ENCODE results near the gene FUT6.

- TF ChIP-seq, protein P1, sequence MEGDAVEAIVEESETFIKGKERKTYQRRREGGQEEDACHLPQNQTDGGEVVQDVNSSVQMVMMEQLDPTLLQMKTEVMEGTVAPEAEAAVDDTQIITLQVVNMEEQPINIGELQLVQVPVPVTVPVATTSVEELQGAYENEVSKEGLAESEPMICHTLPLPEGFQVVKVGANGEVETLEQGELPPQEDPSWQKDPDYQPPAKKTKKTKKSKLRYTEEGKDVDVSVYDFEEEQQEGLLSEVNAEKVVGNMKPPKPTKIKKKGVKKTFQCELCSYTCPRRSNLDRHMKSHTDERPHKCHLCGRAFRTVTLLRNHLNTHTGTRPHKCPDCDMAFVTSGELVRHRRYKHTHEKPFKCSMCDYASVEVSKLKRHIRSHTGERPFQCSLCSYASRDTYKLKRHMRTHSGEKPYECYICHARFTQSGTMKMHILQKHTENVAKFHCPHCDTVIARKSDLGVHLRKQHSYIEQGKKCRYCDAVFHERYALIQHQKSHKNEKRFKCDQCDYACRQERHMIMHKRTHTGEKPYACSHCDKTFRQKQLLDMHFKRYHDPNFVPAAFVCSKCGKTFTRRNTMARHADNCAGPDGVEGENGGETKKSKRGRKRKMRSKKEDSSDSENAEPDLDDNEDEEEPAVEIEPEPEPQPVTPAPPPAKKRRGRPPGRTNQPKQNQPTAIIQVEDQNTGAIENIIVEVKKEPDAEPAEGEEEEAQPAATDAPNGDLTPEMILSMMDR (IDR thresholded peaks at IDR 0.05; ENCODE audit: low read length), result no peak
- TF ChIP-seq EZH2 (optimal IDR thresholded peaks at IDR 0.05; ENCODE audit: low read depth, low read length), result no peak
Observed at GRCh38 chr19:5792224-5792623, 47.3 kb downstream of the FUT6 start.

Measured in MM.1S (cell line).